ENCODE results near the gene MN1.

DNA sequence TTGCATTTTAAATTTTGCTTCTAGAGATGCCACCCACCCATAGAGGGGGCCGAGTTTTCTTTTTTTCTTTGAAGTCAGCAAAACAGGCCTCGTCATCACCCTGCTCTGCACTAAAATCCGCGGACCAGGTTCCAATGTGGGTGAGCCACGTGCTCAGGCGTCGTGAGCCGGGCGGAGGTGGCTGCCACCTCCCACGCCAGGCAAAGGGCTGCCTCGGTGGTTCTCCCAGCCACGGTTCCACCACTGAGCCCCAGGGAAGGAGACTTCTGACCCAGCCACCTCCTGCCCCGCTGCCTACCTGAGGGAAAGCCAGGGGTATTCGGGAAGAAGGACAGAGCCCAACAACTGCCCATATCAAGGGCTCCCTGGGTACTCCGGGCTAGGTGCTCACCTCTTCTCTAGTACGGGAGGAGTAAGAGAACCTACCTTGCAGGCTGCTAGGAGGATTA, 45.3 kb downstream of the MN1 start:
- TF ChIP-seq, protein P1, sequence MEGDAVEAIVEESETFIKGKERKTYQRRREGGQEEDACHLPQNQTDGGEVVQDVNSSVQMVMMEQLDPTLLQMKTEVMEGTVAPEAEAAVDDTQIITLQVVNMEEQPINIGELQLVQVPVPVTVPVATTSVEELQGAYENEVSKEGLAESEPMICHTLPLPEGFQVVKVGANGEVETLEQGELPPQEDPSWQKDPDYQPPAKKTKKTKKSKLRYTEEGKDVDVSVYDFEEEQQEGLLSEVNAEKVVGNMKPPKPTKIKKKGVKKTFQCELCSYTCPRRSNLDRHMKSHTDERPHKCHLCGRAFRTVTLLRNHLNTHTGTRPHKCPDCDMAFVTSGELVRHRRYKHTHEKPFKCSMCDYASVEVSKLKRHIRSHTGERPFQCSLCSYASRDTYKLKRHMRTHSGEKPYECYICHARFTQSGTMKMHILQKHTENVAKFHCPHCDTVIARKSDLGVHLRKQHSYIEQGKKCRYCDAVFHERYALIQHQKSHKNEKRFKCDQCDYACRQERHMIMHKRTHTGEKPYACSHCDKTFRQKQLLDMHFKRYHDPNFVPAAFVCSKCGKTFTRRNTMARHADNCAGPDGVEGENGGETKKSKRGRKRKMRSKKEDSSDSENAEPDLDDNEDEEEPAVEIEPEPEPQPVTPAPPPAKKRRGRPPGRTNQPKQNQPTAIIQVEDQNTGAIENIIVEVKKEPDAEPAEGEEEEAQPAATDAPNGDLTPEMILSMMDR (IDR thresholded peaks at IDR 0.05; ENCODE audit: borderline replicate concordance, extremely low read depth, low read length, poor library complexity, severe bottlenecking) = no peak
- no peak for TF ChIP-seq EZH2 (IDR thresholded peaks at IDR 0.05; ENCODE audit: borderline replicate concordance, low read depth, low read length, severe bottlenecking)
